ENCODE measurements around the gene RBBP8NL. TPM values are rescaled to one million over a fixed set of nuclear protein-coding genes. Genes with fewer than 3 reads are reported as not detected.
"Not testable (repeated sequence)": the region's sequence is repeated elsewhere in the genome, so short reads cannot be mapped to it uniquely, and the experiment has no call there.

Gene RBBP8NL
- total RNA-seq, 2 experiments from 2014 or later, result not detected

GRCh38 chr20:62378215-62378614 lies 49.1 kb downstream of the RBBP8NL start:
- peaks cover 5% of the 10 kb centered on the region for H3K4me1 Mint-ChIP-seq
- POLR2A ChIA-PET, result no interaction called here
- DNase-seq (no peak), ATAC-seq (no peak)
- H3K4me3 Mint-ChIP-seq, result no peak overlapping the region
- H3K27me3 Mint-ChIP-seq, result no peaks in the 10 kb centered on the region
- H3K36me3 Mint-ChIP-seq (ENCODE audit: low read depth), result peaks cover 14% of the 10 kb centered on the region
- intact Hi-C loops (cut with DNase I, micrococcal nuclease), result no loop called here
- CTCF ChIA-PET, result no interaction called here
- H3K27ac Mint-ChIP-seq, result no peak overlapping the region
- H3K9me3 Mint-ChIP-seq (ENCODE audit: low read depth), result peaks cover 4% of the 10 kb centered on the region

GRCh38 chr20:62377615-62378178 lies 49.6 kb downstream of the RBBP8NL start:
- H3K4me3 Mint-ChIP-seq, result no peak overlapping the region
- peaks cover 2% of the 10 kb centered on the region for H3K4me1 Mint-ChIP-seq
- peaks cover 11% of the 10 kb centered on the region for H3K36me3 Mint-ChIP-seq (ENCODE audit: low read depth)
- ATAC-seq, result no peak
- H3K27me3 Mint-ChIP-seq, result peaks cover 2% of the 10 kb centered on the region
- ChIA-PET CTCF (no interaction called here), POLR2A (interaction anchor here (0.8 kb wide), 1 partner anchor 14 kb away, joined by 4 read pairs; no protein-coding TSS in a partner anchor)
- peaks cover 4% of the 10 kb centered on the region for H3K9me3 Mint-ChIP-seq (ENCODE audit: low read depth)
- H3K27ac Mint-ChIP-seq, result no peak overlapping the region
- intact Hi-C loops (cut with DNase I, micrococcal nuclease), result no loop called here
- no peak for DNase-seq

GRCh38 chr20:62377064-62377461 lies 50.3 kb downstream of the RBBP8NL start:
- DNase-seq (no peak), ATAC-seq (no peak)
- Mint-ChIP-seq H3K4me3 (no peak overlapping the region), H3K9me3 (ENCODE audit: low read depth) (peaks cover 4% of the 10 kb centered on the region), H3K36me3 (ENCODE audit: low read depth) (peaks cover 6% of the 10 kb centered on the region), H3K27ac (no peak overlapping the region), H3K27me3 (peaks cover 2% of the 10 kb centered on the region), H3K4me1 (no peaks in the 10 kb centered on the region)
- intact Hi-C loops (cut with DNase I, micrococcal nuclease), result no loop called here
- CTCF ChIA-PET, result no interaction called here
- POLR2A ChIA-PET, result interaction anchor here (0.8 kb wide), 1 partner anchor 14 kb away, joined by 4 read pairs; no protein-coding TSS in a partner anchor

GRCh38 chr20:62376112-62377063 lies 51.0 kb downstream of the RBBP8NL start:
- Mint-ChIP-seq H3K27ac (no peak overlapping the region), H3K9me3 (ENCODE audit: low read depth) (no peaks in the 10 kb centered on the region), H3K27me3 (peaks cover 2% of the 10 kb centered on the region), H3K36me3 (ENCODE audit: low read depth) (peaks cover 2% of the 10 kb centered on the region), H3K4me1 (no peaks in the 10 kb centered on the region), H3K4me3 (no peak overlapping the region)
- DNase-seq, result no peak
- ChIA-PET CTCF (interaction anchor here (0.7 kb wide), 1 partner anchor 9 kb away, joined by 3 read pairs; no protein-coding TSS in a partner anchor), POLR2A (interaction anchor here (0.8 kb wide), 1 partner anchor 15 kb away, joined by 4 read pairs; no protein-coding TSS in a partner anchor)
- intact Hi-C loops (cut with DNase I, micrococcal nuclease), result no loop called here
- ATAC-seq, result no peak

- no peak for DNase-seq
- Mint-ChIP-seq H3K4me1 (peaks cover under 1% of the 10 kb centered on the region), H3K4me3 (no peak overlapping the region), H3K36me3 (ENCODE audit: low read depth) (no peaks in the 10 kb centered on the region), H3K27ac (no peak overlapping the region), H3K9me3 (ENCODE audit: low read depth) (no peaks in the 10 kb centered on the region), H3K27me3 (peaks cover 2% of the 10 kb centered on the region)
- POLR2A ChIA-PET, result no interaction called here
- ATAC-seq, result no peak
- CTCF ChIA-PET, result interaction anchor here (1.2 kb wide), 1 partner anchor 8 kb away, joined by 5 read pairs; no protein-coding TSS in a partner anchor
- intact Hi-C loops (cut with DNase I, micrococcal nuclease), result no loop called here
These were observed 52.8 kb downstream of the RBBP8NL start for GRCh38 chr20:62374331-62375152.

GRCh38 chr20:62373631-62374179 lies 53.6 kb downstream of the RBBP8NL start:
- POLR2A ChIA-PET; H3K9me3 Mint-ChIP-seq (ENCODE audit: low read depth); H3K36me3 Mint-ChIP-seq (ENCODE audit: low read depth); H3K4me1 Mint-ChIP-seq; DNase-seq; intact Hi-C loops (cut with DNase I, micrococcal nuclease); ATAC-seq; H3K27ac Mint-ChIP-seq; H3K4me3 Mint-ChIP-seq; H3K27me3 Mint-ChIP-seq: not testable (repeated sequence)
- CTCF ChIA-PET, result interaction anchor here (1.2 kb wide), 1 partner anchor 9 kb away, joined by 5 read pairs; no protein-coding TSS in a partner anchor

GRCh38 chr20:62372042-62372993 lies 55.0 kb downstream of the RBBP8NL start:
- DNase-seq, result no peak
- Mint-ChIP-seq H3K27ac (no peak overlapping the region), H3K4me1 (peaks cover 3% of the 10 kb centered on the region), H3K4me3 (no peak overlapping the region), H3K9me3 (ENCODE audit: low read depth) (no peaks in the 10 kb centered on the region), H3K27me3 (peaks cover 9% of the 10 kb centered on the region), H3K36me3 (ENCODE audit: low read depth) (no peaks in the 10 kb centered on the region)
- ChIA-PET POLR2A (no interaction called here), CTCF (interaction anchor here (0.5 kb wide), 1 partner anchor 832 kb away, joined by 5 read pairs; no protein-coding TSS in a partner anchor)
- no peak for ATAC-seq
- intact Hi-C loops (cut with DNase I, micrococcal nuclease), result no loop called here

- CTCF ChIA-PET, result interaction anchor here (0.5 to 0.7 kb wide), 2 partner anchors 11 to 833 kb away, joined by 4 to 5 read pairs; no protein-coding TSS in a partner anchor
- ATAC-seq, result no peak
- peaks cover 3% of the 10 kb centered on the region for H3K4me1 Mint-ChIP-seq
- intact Hi-C loops (cut with DNase I, micrococcal nuclease), result no loop called here
- no peak overlapping the region for H3K4me3 Mint-ChIP-seq
- H3K9me3 Mint-ChIP-seq (ENCODE audit: low read depth), result no peaks in the 10 kb centered on the region
- H3K36me3 Mint-ChIP-seq (ENCODE audit: low read depth), result no peaks in the 10 kb centered on the region
- no peak overlapping the region for H3K27ac Mint-ChIP-seq
- H3K27me3 Mint-ChIP-seq, result peaks cover 9% of the 10 kb centered on the region
- POLR2A ChIA-PET, result no interaction called here
- DNase-seq, result no peak
These were observed 55.7 kb downstream of the RBBP8NL start for GRCh38 chr20:62371588-62372041.

- ATAC-seq, result no peak
- Mint-ChIP-seq H3K27ac (no peak overlapping the region), H3K27me3 (peaks cover 9% of the 10 kb centered on the region), H3K4me1 (peaks cover 3% of the 10 kb centered on the region), H3K9me3 (ENCODE audit: low read depth) (no peaks in the 10 kb centered on the region), H3K4me3 (no peak overlapping the region), H3K36me3 (ENCODE audit: low read depth) (no peaks in the 10 kb centered on the region)
- intact Hi-C loops (cut with DNase I, micrococcal nuclease), result no loop called here
- ChIA-PET POLR2A (no interaction called here), CTCF (interaction anchor here (0.7 to 1.0 kb wide), 2 partner anchors 11 to 65 kb away, joined by 3 to 4 read pairs; no protein-coding TSS in a partner anchor)
- DNase-seq, result no peak
These were observed 56.3 kb downstream of the RBBP8NL start for GRCh38 chr20:62370807-62371587.
